ENCODE measurements around the gene DIDO1.

The DIDO1 gene

GRCh38 chr20:62949962-62950361 is 23.7 kb upstream of the DIDO1 start:
- no peak for DNase-seq

- no peak for DNase-seq
Observed at GRCh38 chr20:62949153-62949821, 23.0 kb upstream of the DIDO1 start.

GRCh38 chr20:62947532-62948300 is 21.4 kb upstream of the DIDO1 start:
- no peak for DNase-seq

GRCh38 chr20:62946918-62947317 is 20.6 kb upstream of the DIDO1 start:
- no peak for DNase-seq

GRCh38 chr20:62945771-62946339 is 19.6 kb upstream of the DIDO1 start:
- no peak for DNase-seq

- DNase-seq, result no peak
Observed at GRCh38 chr20:62944746-62945145, 18.4 kb upstream of the DIDO1 start.

- no peak for DNase-seq
Observed at GRCh38 chr20:62944184-62944583, 17.9 kb upstream of the DIDO1 start.

- DNase-seq, result no peak
Observed at GRCh38 chr20:62943396-62943795, 17.1 kb upstream of the DIDO1 start.

GRCh38 chr20:62942456-62942855 is 16.2 kb upstream of the DIDO1 start:
- DNase-seq, result no peak

- DNase-seq, result no peak
Observed at GRCh38 chr20:62941792-62942191, 15.5 kb upstream of the DIDO1 start.

- no peak for DNase-seq
Observed at GRCh38 chr20:62940875-62941274, 14.6 kb upstream of the DIDO1 start.

GRCh38 chr20:62938105-62938888 is 12.0 kb upstream of the DIDO1 start, which contains the start of gene GID8:
Gene GID8 (plus strand): TSS chr20:62938147. CDS start chr20:62941503, 3,356 bp downstream.
- peak; percentile 22 for DNase-seq

- DNase-seq, result peak; percentile 96
Observed at GRCh38 chr20:62937268-62938104, 11.2 kb upstream of the DIDO1 start.

- no peak for DNase-seq
Observed at GRCh38 chr20:62935968-62936585, 9.8 kb upstream of the DIDO1 start.

GRCh38 chr20:62935204-62935967 is 9.1 kb upstream of the DIDO1 start:
- no peak for DNase-seq

GRCh38 chr20:62933966-62934365 is 7.7 kb upstream of the DIDO1 start:
- no peak for DNase-seq

- DNase-seq, result no peak
Observed at GRCh38 chr20:62931464-62931863, 5.2 kb upstream of the DIDO1 start.

GRCh38 chr20:62929051-62929538 is 2.8 kb upstream of the DIDO1 start:
- DNase-seq, result peak; percentile 26

- no peak for DNase-seq
Observed at GRCh38 chr20:62928246-62928939, 2.1 kb upstream of the DIDO1 start.

- DNase-seq, result no peak
Observed at GRCh38 chr20:62927128-62927705, 912 bp upstream of the DIDO1 start.

Measured in activated CD4-positive, alpha-beta T cell treated with anti-CD3 and anti-CD28 coated beads for 1 hour (primary cell).